ENCODE data around the gene EEF1A1.

- TF ChIP-seq POLR2A (IDR thresholded peaks at IDR 0.05; ENCODE audit: low read depth, low read length) (no peak), POLR2AphosphoS5 (IDR thresholded peaks at IDR 0.05; ENCODE audit: low read depth, low read length) (no peak), TAF1 (IDR thresholded peaks at IDR 0.05; ENCODE audit: borderline replicate concordance, low read depth, low read length) (no peak)
Measured at GRCh38 chr6:73481969-73482368, 38.9 kb downstream of the EEF1A1 start.
